Measurements from ENCODE around the gene SUB1.

DNA sequence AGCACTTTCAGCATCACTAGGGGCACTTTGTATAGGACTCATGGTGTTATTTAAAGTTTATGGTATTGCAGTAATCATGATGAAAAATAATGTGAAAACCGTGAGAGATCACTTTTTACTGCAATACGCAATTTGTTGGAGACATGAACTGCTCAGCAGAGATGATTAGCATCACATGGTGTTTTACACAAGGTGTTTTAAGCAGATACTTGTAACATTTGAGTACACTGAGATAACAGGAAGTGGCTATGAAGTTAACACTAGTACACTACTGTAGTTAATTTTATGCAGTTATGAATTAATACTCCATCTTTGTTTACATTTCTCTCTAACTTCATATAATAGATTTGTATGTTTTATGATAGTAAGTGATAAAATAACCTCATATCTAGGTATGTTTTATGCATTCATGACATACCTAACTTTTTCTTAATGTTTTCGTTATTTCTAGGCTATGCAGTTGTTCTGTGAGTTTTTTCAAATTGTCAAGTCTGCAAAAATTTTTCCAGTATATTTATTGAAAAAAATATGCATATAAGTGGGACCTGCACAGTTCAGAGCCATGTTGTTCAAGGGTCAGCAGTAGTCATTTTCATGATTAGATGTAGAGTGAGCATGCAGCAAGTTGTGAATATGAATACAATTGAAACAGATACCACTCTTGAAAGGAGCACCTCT is 13.0 kb downstream of the SUB1 start:
- no peak for TF ChIP-seq CTCF (IDR thresholded peaks at IDR 0.05)
- TF ChIP-seq POLR2AphosphoS5 (IDR thresholded peaks at IDR 0.05): no peak
- TF ChIP-seq POLR2A (IDR thresholded peaks at IDR 0.05): no peak
